ENCODE data around the gene TOX2. TPM values are rescaled to one million over a fixed set of nuclear protein-coding genes. Genes with fewer than 3 reads are reported as not detected.

TOX2 gene
- total and polyA plus RNA-seq, 2 of the 8 experiments (the other 6 are each of a cell fraction or from before 2014, with no cell fraction given), result 1.8 to 3.4 TPM

DNA sequence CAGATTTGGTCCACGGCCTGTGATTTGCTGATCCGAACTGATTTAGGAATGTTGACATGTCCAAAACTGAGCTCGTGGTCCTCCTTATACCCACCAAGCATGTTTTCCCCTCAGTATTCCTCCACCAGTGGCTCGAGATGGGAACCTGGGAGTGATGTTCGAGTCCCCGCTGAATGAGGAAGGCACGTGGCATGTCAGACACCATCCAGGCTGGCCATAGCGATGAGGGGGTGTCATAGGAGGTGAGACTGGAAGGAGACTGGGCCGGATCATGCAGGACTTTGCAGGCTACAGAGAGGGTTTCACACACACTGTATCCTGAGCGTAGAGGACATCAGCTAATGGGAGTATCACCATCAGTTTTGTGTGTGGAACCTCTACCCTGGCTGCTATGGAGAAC, 78.2 kb downstream of the TOX2 start (continued):
- TF ChIP-seq RAD21 (IDR thresholded peaks at IDR 0.05 in 1 of 2, conservative IDR thresholded peaks at IDR 0.05 in 1 of 2; ENCODE audit: low read depth in 2 of 2, low read length in 2 of 2) (no peak), KDM4A (IDR thresholded peaks at IDR 0.05; ENCODE audit: low read depth, low read length, severe bottlenecking) (no peak), ZNF274 (IDR thresholded peaks at IDR 0.05; ENCODE audit: borderline replicate concordance, extremely low read depth, low read length) (no peak), RNF2 (IDR thresholded peaks at IDR 0.05; ENCODE audit: borderline replicate concordance, low read depth, low read length, missing control alignments, poor library complexity, severe bottlenecking) (no peak)

Data from H1 (cell line).